Head of caudate nucleus (tissue), 42 donors: ENCODE data around the gene PGM1.

Experiments
- DNase-seq, 42 donors: peaks; one replicate each; pipeline versions ENCODE4 v3.0.0 to v3.0.0-alpha.2; 2020 to 2021; ENCODE audit warnings: mixed read lengths in 7 of 42
- intact Hi-C: fragments of 100-400 bp; cut with DNase I; formaldehyde crosslinking; loops from one replicate; pipeline ENCODE4 v1.15.0; 2022

Gene PGM1

DNA sequence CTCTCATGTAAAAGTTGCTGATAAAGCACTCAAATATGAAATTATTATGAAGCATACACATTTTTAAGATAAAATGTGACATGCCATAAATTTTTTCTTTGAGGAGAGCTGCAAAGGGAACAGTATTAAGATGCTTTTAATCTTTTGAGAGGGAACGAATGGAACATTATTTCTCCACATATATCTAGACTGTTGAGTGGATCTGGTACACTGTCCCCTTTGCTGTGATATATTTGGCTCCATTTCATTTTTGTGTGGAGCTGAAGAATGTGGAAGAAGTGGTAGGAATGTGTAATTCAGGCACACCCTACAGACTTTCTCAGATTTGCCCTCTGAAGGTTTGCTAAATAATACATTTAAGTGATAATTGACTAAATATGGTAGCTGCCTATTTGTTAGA is 31.7 kb downstream of the PGM1 start:
- intact Hi-C loops, result no loop called here
- DNase-seq, result no peak

DNA sequence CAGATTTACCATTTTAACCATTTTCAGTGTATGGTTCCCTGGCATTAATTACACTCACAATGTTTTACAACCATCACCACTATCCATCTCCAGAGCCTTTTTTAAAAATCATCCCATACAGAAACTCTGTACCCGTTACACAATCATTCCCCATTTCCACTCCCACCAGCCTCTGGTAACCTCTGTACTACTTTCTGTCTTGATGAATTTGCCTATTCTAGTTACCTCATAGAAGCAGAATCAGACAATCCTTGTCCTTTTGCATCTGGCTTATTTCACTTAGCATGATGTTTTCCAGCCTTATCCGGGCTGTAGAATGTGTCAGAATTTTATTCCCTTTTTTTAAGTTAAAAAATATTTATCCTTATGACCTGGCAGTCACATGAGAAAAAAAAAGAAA is 33.0 kb downstream of the PGM1 start:
- no peak for DNase-seq
- intact Hi-C loops, result no loop called here

DNA sequence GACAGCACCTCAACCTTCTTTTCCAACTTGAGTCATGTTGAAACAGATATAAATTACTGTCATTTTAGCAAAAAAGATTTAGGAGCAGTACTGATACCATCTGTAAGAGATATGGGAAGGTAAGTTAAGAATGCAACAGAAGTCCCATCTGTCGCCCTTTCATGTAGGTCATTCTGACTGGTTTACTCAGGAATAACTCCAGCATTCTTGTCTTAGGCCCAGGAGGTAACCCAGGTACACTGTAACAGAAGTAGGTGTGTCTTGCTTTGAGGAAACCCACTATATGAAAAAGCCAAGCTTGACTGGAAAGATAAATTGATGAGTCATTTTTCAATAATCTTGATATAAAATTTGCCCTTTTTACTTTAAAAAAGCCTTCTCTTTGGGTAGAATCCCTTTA is 35.4 kb downstream of the PGM1 start:
- DNase-seq, result no peak
- intact Hi-C loops, result no loop called here

DNA sequence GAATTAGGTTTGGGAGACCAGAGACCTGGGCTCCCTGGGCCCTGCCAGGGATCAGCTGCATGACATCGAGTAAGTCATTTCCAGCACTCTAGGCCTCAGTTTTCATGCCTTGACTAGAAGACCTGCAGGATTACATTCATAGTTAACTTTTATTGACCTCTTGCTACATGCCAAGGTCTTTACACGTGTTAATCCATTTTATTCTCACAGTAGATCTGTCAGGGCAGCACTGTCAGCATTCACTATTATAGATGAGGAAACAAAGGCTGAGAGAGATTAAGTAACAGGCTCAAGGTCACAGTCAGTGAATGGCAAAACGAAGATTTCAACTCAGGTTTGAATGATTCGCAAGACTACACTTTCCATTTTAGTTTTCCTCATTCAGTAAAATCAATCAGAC is 37.0 kb downstream of the PGM1 start:
- DNase-seq, result no peak
- intact Hi-C loops, result no loop called here

DNA sequence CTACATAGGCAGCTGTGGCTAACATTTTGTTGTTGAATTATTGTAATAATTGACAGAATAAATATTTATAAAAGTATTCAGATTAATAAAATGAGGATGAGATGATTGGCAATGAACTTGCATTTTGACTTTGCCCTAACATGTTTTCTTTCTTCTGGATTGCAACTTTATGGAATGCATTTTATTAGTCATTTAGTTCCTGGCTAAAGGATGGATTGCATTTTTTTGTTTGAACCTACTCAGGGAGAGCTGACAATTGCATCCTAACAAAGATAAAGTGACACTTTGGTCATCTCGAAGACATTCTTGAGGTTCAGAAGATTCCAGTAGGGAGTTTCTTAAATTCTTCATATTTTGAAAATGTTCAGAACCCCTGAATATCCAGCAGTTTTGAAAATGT is 37.5 kb downstream of the PGM1 start:
- DNase-seq, result no peak
- intact Hi-C loops, result no loop called here

DNA sequence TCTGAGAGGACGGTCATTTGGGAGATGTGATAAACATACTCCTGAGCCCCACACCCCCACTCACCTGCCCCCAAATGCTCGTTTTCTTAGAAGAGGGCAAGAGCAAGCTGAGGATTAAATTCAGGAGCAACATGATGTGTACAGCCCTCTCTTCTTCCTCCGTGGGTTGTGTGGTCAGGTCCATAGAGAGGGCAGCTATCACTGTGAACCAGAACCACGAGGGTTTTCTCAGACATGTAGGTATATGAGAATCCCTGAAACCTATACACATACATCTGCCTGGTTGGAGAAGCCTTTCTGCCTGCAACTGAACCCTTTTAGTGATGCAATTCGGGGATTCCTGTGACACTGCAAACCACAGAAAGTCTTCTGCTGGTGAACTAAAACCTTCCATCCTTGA is 38.9 kb downstream of the PGM1 start:
- DNase-seq, result no peak
- intact Hi-C loops, result no loop called here

DNA sequence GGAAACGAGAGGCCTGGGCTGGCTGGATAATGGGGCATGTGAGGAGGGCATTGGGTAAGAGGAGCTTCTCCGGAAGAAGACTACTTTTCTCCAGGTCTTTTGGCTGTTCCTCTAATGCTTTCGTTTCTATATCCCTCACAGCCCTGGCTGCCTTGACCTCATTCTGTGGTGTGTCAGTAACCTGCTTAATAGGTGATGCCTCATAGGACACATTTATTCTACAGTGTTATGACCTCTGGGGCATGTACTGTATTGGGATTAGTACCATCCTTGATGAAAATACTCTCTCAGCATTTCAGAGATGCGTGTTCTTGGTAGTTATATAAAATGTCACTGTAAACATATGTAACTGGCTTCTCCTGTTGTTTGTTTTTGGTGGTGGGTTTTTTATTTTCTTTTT is 40.1 kb downstream of the PGM1 start:
- DNase-seq, result no peak
- intact Hi-C loops, result no loop called here

DNA sequence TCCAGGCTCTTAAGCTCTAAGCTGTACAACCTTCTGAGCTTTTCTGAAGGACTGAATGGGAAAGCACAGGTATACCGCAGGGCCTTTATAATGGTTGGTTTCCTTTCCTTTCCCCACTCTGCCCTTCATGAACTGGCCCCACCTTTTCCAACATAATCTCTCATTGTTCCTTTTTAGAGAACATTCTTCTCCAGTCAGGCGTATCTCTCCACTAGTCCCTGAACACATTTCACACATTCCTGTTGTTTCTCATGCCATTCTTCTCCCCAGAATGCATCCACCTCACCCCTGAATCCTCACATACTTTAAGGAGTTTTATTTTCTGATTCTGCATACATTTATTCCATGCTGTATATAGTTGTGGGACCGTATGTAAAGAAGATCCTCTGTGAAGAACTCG is 41.3 kb downstream of the PGM1 start:
- DNase-seq, result no peak
- intact Hi-C loops, result no loop called here

DNA sequence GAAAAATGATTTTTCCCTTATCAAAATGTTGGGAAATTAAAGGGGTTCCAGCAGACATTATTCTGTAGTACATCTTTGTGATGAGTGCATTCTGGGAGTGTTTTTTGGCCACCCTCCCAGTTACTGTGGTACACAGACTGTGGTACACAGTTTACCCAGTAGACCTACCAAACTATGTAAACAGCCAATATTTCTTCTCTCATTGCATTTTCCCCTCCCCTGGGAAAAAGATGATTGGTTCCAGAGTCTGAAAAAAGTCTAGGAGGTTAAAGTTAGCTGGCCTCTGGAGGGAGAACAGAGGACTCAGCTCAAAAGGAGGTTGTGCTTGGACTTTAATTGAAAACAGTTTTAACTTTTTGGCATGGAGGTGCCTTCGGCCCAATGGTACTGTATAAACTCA is 42.5 kb downstream of the PGM1 start:
- no peak for DNase-seq
- intact Hi-C loops, result no loop called here

DNA sequence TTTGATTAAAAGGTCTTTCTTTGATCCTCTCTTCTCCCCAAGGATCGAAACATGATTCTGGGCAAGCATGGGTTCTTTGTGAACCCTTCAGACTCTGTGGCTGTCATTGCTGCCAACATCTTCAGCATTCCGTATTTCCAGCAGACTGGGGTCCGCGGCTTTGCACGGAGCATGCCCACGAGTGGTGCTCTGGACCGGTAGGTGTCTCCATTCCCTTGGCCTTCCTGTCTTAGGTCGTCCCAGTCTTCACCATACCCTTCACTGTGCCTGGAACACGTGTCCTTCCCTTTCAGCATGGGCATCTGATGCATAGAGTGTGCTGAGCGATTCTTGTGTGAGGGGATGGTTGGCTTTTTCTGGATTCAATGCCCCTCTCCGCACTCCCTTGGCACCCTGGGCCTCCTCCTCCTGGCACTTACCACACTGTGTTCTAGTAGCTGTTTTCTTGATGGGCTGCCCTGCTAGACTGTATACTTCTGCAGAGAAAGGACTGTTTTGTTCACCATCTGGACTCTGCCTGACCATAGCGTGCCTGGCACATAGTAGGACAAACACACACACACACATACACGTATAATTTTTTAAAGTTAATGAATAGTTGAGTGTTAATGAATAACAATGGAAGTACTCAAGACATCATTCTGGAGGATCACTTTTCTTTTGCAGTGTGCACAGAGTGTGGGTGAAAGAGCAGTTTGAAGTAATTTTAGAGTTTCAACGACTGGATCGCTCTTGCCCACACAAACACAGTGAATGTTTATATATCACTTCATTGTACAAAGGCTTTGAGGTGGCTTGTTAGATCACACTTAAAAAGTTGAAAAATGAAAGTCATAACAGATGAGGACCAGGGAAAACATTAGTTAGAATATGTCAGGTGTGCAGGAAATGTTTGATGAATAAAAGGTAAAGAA is 43.2 kb downstream of the PGM1 start:
- intact Hi-C loops, result no loop called here
- DNase-seq, result no peak

DNA sequence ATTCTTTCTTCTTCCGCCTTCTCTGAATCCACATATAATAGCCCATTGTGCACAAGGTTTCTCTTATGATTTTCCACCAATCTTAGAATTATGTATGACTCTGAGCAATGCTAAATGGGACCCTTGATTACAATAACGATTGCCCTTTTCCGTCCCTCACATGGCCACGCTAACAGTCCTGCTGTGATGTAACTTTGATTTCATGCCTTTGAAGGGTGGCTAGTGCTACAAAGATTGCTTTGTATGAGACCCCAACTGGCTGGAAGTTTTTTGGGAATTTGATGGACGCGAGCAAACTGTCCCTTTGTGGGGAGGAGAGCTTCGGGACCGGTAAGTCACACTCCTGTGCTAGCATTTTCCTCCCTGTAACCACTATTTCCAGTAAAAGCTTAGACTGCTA is 45.3 kb downstream of the PGM1 start:
- DNase-seq, result no peak
- intact Hi-C loops, result no loop called here

DNA sequence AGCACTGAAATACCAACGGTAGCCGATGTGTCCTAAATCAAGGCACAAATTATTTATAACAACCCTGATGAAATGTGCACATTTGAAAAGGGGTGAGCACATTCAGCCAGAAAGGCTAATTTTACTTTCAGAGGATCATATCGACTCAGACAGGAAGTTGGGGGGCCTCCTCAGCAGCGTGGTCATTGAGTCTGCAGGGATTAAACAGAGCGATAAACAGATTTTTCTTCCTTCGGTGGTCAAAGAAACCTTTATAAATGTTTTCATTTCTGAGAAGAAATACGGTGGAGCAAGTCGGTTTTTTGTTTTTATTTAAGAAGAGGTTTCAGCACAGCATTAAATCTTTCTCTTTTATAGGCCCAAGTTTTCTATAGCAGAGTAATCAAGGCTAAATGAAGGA is 45.7 kb downstream of the PGM1 start:
- no peak for DNase-seq

DNA sequence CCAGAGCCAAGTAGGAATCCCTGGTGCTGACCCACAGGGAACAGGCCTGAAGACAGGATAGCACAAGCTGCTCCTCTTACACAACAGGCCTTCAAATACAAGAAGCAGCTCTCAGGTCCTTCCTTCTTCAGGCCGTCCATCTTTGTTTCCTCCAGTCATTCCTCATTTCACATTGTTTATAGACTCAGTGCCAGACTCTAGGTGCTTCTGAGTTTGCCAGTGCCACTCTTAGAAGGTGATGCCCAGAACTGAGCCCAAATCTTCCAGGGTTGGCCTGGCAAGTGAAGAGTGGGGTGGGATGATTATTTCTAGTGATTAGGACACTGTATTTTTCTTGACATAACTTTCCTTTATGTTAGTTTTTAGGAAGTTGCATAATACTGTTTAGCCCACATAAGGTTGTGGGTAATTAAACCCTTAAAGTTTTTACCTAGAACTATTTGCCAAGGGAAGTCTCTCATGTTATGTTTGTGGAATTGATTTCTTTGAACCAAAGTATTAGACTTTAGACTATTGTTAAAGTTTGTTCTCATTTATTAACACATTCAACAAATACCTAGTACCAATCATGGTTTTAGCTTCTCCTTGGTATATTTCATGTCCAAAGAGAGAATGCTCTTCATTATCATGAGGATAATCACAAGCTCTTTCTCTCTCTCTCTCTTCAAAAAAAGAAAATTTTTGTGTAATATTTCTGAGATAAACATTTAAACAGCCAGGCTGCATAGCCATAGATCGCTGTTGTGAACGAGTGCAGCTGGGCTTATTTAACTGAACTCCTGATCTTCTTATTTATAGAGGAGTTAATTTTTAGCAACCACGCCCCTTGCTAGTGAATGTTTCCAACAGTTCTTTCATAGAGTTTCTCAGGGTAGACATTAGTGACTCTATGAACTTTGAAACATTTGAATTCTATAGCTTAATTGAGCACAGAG is 47.7 kb downstream of the PGM1 start:
- intact Hi-C loops, result no loop called here
- no peak for DNase-seq

More for the DNA sequence above, 45.7 kb downstream of the PGM1 start:
- intact Hi-C loops, result no loop called here

DNA sequence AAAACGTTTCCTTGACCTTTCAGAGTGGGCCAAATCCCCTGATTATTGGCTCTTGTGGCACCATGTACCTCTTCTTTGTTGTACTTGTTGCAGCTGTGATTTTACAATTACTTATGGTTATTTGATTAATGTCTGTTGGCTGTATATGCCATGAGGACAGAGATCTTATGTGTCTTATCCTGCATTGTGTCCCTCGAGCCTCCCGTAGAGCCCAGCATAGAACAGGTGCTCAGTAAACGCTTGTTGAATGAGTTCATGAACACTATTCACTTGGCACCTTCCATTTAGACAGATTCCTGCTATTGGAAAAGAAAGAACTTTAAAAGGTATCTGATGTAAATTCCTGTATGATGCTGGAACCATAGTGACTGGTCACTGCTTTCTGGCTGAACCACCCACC is 48.4 kb downstream of the PGM1 start:
- DNase-seq, result no peak
- intact Hi-C loops, result no loop called here

DNA sequence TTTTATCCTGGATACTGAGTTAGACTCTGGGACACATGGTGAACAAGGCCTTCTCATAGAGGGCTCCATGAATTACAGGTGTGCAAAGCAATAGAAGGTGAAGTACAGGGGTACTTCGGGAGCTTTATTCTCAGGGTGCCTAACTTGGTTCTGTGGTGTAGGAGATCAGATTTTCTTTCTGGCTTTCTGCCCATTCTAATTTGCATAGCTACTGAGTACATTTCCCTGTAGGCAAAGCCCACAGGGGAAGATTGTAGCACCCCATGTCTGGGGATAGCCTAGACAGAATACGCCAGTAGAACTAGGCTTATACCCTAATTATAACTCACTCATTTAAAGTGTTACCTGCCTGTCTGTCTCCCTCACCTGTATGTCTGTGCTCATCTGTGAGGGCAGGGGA is 49.7 kb downstream of the PGM1 start:
- intact Hi-C loops, result no loop called here
- no peak for DNase-seq

DNA sequence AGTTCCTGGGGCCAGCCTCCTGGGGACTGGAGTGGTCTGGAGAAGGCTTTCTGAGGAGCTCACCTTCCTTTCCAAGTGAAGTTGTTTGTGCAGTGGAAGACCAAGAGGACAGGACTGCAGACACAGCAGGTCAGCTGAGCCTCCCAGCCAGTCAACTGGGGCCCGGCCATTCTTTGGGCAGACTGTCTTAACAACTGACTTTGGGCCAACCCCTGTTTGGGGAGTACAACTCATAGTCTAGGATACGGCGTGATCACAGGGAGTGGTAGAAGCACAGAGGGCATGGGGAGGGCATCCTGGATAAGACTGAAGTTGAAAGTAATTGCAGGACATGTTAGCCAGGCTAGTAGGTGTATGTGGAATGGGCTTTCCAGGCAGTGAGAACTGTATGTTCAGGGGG is 50.3 kb downstream of the PGM1 start:
- DNase-seq, result no peak
- intact Hi-C loops, result no loop called here

DNA sequence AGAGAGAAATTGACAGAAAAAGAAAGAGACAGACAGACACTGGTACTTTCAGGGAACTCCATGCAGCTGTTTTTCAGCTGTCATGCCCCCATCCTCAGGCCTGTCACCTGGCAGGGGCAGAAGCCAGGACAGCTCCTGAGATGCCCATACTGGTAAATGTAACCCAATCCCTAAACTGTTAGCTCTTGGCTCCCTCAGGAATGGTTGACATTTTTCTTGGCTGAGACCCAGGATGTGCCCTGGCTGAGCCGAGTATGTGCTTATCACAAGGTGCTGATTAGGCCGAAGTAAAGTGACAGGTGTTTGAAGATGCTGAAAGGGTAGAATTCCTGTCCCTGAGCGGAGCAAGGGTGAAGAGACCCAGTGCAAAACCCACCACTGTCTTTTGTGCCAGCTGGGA is 50.7 kb downstream of the PGM1 start:
- intact Hi-C loops, result no loop called here

DNA sequence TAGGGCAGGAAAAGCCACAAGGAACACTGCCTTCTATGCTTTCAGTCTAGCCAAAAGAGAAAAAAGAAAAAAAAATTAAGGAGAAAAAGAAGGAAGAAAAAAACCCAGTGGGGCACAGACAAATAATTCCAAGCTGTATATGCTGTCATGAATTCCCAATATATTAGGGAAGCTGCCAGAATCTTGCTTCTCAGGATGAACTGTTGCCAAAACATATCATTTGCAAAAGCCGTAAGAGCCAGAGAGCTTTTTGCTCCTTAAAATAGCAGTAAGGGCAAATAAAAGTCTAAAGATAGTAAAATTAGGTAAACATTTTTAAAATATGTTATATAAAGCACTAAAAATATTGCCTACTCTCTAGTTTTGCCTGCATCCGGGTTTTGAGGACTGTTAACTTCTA is 52.1 kb downstream of the PGM1 start:
- intact Hi-C loops, result no loop called here
- no peak for DNase-seq

More for the DNA sequence above, 50.7 kb downstream of the PGM1 start:
- DNase-seq, result no peak

DNA sequence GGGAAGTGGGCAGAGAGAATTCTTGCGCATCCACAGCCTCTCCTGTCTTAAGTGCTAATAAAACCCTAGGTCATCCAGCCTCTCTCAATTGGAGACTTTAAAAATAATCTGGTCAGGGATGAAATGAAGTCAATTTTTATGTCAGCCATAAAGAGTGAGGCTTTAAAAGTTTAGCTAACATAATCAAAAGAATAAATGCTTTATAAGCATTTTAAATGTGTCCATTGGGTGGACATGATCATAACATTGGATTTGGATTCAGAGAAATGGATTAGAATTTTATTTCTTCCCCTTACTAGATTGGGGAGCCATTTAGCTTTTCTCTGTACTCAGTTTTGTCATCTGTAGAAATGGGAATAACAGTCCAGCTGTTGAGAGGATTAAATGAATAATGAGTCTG is 55.5 kb downstream of the PGM1 start:
- intact Hi-C loops, result no loop called here
- no peak for DNase-seq

DNA sequence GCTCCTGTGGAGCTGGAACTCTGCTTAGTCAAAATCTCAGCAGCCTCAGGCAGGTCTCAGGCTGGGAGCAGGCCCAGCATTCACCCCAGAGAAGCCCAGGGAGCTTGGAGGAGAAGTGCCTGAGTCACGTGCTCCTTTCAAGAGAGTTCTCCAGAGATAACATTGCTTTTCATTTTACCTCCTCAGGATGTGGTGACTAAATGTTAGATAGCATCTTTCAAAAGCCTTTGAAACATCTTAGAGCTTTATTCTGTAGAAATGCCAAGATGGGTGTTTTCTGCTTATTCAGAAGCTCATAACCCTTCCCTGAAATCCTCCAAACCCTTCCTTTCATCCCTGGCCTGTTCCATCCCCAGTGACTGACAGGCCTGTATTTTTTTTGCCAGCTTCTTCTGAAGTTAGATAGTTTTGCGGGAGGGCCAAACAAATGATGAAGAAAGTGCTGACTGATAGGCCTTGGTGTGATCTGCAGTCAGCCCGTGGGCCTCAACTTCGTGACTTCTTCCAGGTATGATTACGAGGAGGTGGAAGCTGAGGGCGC is 58.0 kb downstream of the PGM1 start:
- intact Hi-C loops, result no loop called here
- no peak for DNase-seq
